Bronchial epithelial cell (primary cell): ENCODE data around the gene UNK. TPM values are rescaled to one million over a fixed set of nuclear protein-coding genes. Genes with fewer than 3 reads are reported as not detected.

ENCODE experiments used
- DNase-seq: peaks from one replicate; pipeline ENCODE4 v3.0.0-alpha.2; 2010; ENCODE audit warnings: low read depth
- FAIRE-seq: peaks from 2 replicates; lab custom pipeline; 2011; peaks lifted over from hg19 to GRCh38; lab: Jason Lieb, UNC
- H3K27me3 ChIP-seq: 2 replicates; pipeline ENCODE4 v1.5.1; 2011; ENCODE audit warnings: low read length; ENCODE audit not compliant: control insufficient read depth, insufficient read depth
- H3K36me3 ChIP-seq: 2 replicates; pipeline ENCODE4 v1.5.1; 2011; ENCODE audit warnings: low read length; ENCODE audit not compliant: control insufficient read depth, insufficient read depth
- H3K4me3 ChIP-seq: 2 replicates; pipeline ENCODE4 v1.5.1; 2011; ENCODE audit warnings: mild to moderate bottlenecking, low read depth, low read length, control low read depth
- total RNA-seq: library from RNA; depleted of rRNA; stranded (reverse); fragments of >200 nt; gene quantifications from 2 replicates; pipeline ENCODE4 v1.2.1, GENCODE V29; 2014
- TF ChIP-seq, protein P1 (sequence below): IDR thresholded peaks from 2 replicates; pipeline ENCODE4 v1.5.1; 2011; ENCODE audit warnings: mild to moderate bottlenecking, moderate library complexity, low read length, control low read depth, inconsistent platforms; ENCODE audit not compliant: insufficient read depth, severe bottlenecking

Gene UNK
- total RNA-seq, 1 donor from 2014 or later, result 10.8 TPM

DNA sequence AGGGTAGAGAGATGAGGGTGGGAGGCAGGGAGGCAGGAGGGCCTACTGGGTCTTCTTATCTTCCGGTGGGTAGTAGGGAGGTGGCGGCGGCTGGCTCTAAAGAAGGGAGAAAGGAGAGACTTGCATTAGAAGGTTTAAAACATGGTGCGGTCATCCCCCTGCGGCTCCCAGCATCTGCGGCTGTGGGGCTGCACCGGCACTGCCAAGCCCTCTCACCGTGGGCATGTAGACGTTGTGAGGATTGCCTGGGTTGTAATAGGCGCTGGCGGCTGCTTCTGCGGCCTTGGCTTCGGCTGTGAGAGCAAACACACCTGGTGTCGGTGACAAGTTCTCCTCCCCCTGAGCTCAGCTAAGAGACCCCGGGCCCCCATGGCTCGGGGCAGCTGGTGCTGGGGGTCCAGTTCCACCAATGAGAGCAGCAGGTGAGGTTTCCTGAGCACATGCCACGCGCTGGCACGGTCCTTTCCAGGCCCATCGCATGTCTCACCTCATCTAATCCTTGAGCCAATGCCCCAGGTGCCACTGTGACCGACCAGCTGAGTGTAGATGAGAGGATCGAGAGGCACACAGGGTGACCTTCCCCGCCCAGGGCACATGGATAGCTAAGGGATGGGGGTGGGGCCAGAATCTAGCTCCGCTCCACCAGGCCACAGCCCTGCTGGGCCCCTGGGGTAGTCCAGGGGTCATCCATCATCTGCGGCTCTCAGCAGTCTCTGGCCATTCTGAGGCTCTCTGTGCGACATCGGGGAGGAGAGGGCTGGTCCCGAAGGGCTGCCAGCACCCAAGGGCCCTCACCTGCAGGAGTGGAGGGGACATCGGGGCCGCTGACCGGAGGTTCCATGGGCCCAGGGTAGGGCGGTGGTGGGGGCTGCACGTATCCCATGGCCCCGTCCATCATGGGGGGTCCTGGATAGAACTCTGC is 62.3 kb downstream of the UNK start:
- H3K36me3 ChIP-seq, result peaks cover 35% of the 10 kb centered on the region
- TF ChIP-seq, protein P1, sequence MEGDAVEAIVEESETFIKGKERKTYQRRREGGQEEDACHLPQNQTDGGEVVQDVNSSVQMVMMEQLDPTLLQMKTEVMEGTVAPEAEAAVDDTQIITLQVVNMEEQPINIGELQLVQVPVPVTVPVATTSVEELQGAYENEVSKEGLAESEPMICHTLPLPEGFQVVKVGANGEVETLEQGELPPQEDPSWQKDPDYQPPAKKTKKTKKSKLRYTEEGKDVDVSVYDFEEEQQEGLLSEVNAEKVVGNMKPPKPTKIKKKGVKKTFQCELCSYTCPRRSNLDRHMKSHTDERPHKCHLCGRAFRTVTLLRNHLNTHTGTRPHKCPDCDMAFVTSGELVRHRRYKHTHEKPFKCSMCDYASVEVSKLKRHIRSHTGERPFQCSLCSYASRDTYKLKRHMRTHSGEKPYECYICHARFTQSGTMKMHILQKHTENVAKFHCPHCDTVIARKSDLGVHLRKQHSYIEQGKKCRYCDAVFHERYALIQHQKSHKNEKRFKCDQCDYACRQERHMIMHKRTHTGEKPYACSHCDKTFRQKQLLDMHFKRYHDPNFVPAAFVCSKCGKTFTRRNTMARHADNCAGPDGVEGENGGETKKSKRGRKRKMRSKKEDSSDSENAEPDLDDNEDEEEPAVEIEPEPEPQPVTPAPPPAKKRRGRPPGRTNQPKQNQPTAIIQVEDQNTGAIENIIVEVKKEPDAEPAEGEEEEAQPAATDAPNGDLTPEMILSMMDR, result no peak
- H3K4me3 ChIP-seq, result no peak overlapping the region
- DNase-seq (no peak), FAIRE-seq (no peak)
- no peaks in the 10 kb centered on the region for H3K27me3 ChIP-seq

DNA sequence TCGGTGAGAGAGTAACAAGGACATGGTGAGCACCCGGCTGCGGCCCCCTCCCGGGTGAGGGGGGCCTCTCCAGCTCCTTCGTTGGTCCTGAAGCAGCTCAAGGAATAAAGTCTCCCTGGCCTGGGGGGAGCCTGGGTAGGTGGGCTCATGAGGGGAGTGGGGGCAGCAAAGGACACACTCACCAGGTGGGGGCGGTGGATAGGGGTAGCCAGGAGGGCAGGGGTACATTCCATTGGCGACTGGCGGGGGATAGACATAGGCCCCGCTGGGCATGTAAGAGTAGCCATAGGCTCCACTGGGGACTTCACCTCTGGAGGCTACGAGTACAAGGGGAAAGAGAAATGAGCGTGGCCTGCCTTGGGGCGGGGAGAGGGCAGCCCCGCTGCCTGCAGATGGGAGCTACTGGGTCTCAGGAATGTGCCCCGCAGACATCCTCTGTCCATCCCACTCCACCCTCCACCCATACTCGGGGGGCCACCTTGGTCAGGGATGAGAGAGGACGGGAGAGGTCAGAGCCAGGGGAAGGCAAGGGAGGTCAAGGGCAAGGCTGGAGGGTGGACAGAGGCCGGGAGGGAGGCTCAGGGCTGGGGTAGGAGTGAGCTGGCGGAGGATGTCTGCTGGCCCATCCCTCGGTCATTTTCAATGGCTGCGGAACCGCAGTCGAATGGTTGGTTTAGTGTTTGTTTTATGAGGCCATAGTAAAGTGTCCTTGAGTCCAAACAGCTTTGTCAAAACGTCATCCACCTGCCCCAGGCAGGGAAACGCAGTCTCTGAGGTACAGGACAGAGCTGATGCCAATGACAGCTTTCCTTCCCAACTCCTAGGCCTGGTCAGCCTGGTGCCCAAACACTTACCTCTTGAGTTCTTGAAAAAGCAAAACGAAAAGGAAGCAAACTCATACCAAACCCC is 63.3 kb downstream of the UNK start:
- FAIRE-seq, result no peak

DNA sequence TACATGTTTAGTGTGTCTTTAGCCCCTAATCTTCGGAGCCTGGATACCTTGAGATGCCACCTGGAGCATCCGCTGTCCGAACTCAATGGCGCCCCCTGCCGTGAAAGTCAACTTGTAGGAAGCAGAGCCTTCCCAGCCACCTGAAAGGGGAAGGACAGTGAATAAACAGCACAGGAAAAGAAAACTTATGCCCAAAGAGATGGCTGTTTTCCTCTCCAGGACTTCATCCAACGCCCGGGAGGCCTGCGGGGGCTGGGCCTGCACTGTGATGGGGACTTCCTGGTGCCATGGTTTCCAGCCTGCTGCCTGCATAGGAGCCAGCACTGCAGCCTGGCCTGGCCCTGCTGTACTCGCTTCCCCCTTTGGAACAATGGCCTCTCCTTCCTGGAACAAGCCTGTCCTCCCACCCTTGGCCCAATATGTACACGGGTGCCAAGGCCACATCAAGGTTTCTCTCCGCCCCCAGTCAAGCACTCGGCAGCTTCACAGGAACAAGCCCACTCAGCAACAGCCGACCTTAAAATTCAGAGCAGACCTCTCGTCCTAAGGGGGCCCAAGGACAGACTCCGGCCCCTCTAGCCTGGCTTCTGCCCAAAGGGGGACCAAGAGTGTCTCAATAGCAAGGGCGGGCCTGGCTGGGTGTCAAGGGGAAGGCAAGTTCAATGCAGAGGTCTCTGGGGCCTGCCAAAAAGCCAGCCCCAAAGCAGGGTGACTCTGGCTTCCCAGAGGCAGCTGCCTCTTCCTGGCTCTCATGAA is 64.1 kb downstream of the UNK start:
- Histone ChIP-seq H3K4me3 (no peak overlapping the region), H3K36me3 (peaks cover 34% of the 10 kb centered on the region), H3K27me3 (no peaks in the 10 kb centered on the region)
- TF ChIP-seq, protein P1, result peak; percentile 82
- DNase-seq, result peak; percentile 58
- FAIRE-seq, result peak; percentile 43

More for the DNA sequence above, 63.3 kb downstream of the UNK start:
- no peaks in the 10 kb centered on the region for H3K27me3 ChIP-seq
- H3K4me3 ChIP-seq, result no peak overlapping the region
- TF ChIP-seq, protein P1, result no peak
- peaks cover 34% of the 10 kb centered on the region for H3K36me3 ChIP-seq
- DNase-seq, result no peak

DNA sequence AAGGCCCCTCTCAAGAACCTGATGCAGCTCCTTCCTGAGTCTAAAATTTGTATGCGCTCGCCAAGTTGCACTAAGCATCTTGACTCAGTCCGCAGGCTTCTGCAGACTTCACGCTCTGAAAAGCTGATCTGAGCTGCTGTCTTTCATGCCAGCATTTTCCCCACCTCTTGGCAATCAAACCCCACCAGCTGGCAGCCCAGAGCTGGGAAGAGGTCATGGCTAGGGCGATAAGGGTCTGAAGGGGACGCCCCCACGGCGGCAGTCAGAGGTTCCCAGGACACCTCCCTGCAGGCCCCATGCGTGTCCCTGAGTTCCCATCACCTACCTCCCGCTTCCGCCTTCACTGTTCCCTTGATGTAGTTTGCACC is 64.7 kb downstream of the UNK start:
- peaks cover 34% of the 10 kb centered on the region for H3K36me3 ChIP-seq
- FAIRE-seq (no peak), DNase-seq (no peak)
- TF ChIP-seq, protein P1, result no peak
- no peak overlapping the region for H3K4me3 ChIP-seq
- no peaks in the 10 kb centered on the region for H3K27me3 ChIP-seq

DNA sequence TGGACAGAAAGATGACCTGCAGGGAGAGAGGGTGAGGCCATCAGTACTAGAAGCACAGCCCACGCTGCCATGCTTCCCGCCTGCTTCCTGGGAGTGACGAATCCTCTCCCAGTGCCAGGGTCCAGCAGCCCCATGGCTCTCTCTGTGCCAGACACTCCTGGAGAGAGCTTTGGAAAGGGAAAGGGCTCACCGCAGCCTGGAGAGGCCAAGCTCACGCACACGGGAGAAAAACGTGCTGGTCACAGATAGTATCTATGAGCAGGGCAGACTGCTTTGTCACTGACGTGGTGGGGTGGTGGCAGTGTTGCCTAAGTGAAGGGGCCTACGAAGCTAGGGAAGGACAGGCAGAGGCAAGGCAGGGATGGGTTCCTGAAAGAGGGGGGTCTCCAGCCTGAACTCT is 65.1 kb downstream of the UNK start:
- DNase-seq (no peak), FAIRE-seq (no peak)
- no peaks in the 10 kb centered on the region for H3K27me3 ChIP-seq
- no peak overlapping the region for H3K4me3 ChIP-seq
- H3K36me3 ChIP-seq, result peaks cover 34% of the 10 kb centered on the region
- TF ChIP-seq, protein P1, result no peak
